Liver (tissue), 3 donors: Measurements from ENCODE around the gene TEAD2.
"Not testable (repeated sequence)": the region's sequence is repeated elsewhere in the genome, so short reads cannot be mapped to it uniquely, and the experiment has no call there.

Experiments used
- CTCF ChIP-seq: fragments of 150-350 bp; IDR thresholded peaks from 2 replicates; pipeline ENCODE4 v1.5.1; 2017; ENCODE audit warnings: improper control_type of control experiment, low read depth, low read length; ENCODE audit not compliant: missing input control
- EGR1 ChIP-seq, 2 donors: IDR thresholded peaks; 2 replicates each; pipeline ENCODE4 v1.6.1; 2016 to 2018; ENCODE audit warnings: antibody characterized with exemption in 2 of 2, low read depth in 2 of 2
- FOXA1 ChIP-seq: IDR thresholded peaks from 2 replicates; pipeline ENCODE4 v1.6.1; 2016; ENCODE audit warnings: antibody characterized with exemption
- GABPA ChIP-seq, 2 donors: IDR thresholded peaks in 1 of 2; conservative IDR thresholded peaks in 1 of 2; 2 replicates each; pipeline ENCODE4 v1.6.1; 2016; ENCODE audit warnings: antibody characterized with exemption in 2 of 2, mild to moderate bottlenecking in 1 of 2, moderate library complexity in 1 of 2
- HNF4G ChIP-seq: IDR thresholded peaks from 2 replicates; pipeline ENCODE4 v1.6.1; 2016; ENCODE audit warnings: antibody characterized with exemption
- JUND ChIP-seq, 2 donors: IDR thresholded peaks; 2 replicates each; pipeline ENCODE4 v1.6.1; 2016; ENCODE audit warnings: antibody characterized with exemption in 2 of 2
- MAX ChIP-seq: IDR thresholded peaks from 2 replicates; pipeline ENCODE4 v1.6.1; 2016; ENCODE audit warnings: antibody characterized with exemption
- RAD21 ChIP-seq, 2 donors: IDR thresholded peaks; 2 replicates each; pipeline ENCODE4 v1.6.1; 2016; ENCODE audit warnings: antibody characterized with exemption in 2 of 2, mild to moderate bottlenecking in 2 of 2
- REST ChIP-seq: IDR thresholded peaks from 2 replicates; pipeline ENCODE4 v1.6.1; 2016; ENCODE audit warnings: antibody characterized with exemption, mild to moderate bottlenecking
- SP1 ChIP-seq: IDR thresholded peaks from 2 replicates; pipeline ENCODE4 v1.6.1; 2018; ENCODE audit warnings: antibody characterized with exemption, mild to moderate bottlenecking
- TAF1 ChIP-seq: conservative IDR thresholded peaks from 2 replicates; pipeline ENCODE4 v1.6.1; 2016; ENCODE audit warnings: antibody characterized with exemption, mild to moderate bottlenecking
- YY1 ChIP-seq: IDR thresholded peaks from 2 replicates; pipeline ENCODE4 v1.6.1; 2016; ENCODE audit warnings: antibody characterized with exemption, mild to moderate bottlenecking
- TF ChIP-seq, protein P1 (sequence below): IDR thresholded peaks from 2 replicates; pipeline ENCODE4 v1.6.1; 2016; ENCODE audit warnings: antibody characterized with exemption
- donor health status: healthy.
- donor health status: healthy.

DNA sequence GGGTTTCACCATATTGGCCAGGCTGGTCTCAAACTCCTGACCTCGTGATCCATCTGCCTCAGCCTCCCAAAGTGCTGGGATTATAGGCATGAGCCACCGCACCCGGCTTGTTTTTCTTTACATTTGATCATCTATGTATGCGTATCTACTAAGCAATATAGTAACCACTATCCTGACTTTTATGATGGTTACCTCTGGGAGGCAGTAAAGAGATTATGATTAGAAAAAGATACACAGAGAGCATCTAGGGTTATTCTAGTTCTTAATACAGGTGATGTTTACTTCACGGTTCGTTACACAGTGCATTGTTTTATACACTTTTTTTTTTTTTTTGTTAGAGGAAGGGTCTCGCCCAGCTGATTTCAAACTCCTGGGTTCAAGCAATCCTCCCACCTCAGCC is 55.5 kb downstream of the TEAD2 start:
- TF ChIP-seq CTCF; JUND (IDR thresholded peaks at IDR 0.05); GABPA (IDR thresholded peaks at IDR 0.05 in 1 of 2, conservative IDR thresholded peaks at IDR 0.05 in 1 of 2); TAF1; SP1; REST; YY1; HNF4G; FOXA1; MAX; EGR1 (IDR thresholded peaks at IDR 0.05; ENCODE audit: low read depth in 2 of 2); RAD21 (IDR thresholded peaks at IDR 0.05): not testable (repeated sequence)
- TF ChIP-seq, protein P1, sequence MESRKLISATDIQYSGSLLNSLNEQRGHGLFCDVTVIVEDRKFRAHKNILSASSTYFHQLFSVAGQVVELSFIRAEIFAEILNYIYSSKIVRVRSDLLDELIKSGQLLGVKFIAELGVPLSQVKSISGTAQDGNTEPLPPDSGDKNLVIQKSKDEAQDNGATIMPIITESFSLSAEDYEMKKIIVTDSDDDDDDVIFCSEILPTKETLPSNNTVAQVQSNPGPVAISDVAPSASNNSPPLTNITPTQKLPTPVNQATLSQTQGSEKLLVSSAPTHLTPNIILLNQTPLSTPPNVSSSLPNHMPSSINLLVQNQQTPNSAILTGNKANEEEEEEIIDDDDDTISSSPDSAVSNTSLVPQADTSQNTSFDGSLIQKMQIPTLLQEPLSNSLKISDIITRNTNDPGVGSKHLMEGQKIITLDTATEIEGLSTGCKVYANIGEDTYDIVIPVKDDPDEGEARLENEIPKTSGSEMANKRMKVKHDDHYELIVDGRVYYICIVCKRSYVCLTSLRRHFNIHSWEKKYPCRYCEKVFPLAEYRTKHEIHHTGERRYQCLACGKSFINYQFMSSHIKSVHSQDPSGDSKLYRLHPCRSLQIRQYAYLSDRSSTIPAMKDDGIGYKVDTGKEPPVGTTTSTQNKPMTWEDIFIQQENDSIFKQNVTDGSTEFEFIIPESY: not testable (repeated sequence)
